Renal cortex interstitium (tissue), 11 donors: ENCODE results near the gene ARSK. TPM values are rescaled to one million over a fixed set of nuclear protein-coding genes. Genes with fewer than 3 reads are reported as not detected.
"Not testable (repeated sequence)": the region's sequence is repeated elsewhere in the genome, so short reads cannot be mapped to it uniquely, and the experiment has no call there.

Experiments
- DNase-seq, 11 donors: peaks; one replicate each; pipeline ENCODE4 v3.0.0-alpha.2; 2013; ENCODE audit warnings: low read depth in 9 of 11, low spot score in 4 of 11; ENCODE audit errors: extremely low read depth in 1 of 11
- polyA plus RNA-seq, 3 donors: library from polyadenylated mRNA; unstranded; fragments of 120-200 nt; gene quantifications; one replicate each; pipeline ENCODE4 v1.2.1, GENCODE V29; 2013; ENCODE audit not compliant: insufficient read length in 3 of 3

Gene ARSK
- polyA plus RNA-seq, 3 donors: 12.7 to 14.2 (median 13.9) TPM

GRCh38 chr5:95615164-95615467 lies 60.2 kb downstream of the ARSK start:
- DNase-seq: no peak

- DNase-seq: no peak
These were observed 62.2 kb downstream of the ARSK start for GRCh38 chr5:95617057-95617456.

GRCh38 chr5:95619096-95619495 lies 64.2 kb downstream of the ARSK start:
- no peak for DNase-seq

- no peak for DNase-seq
These were observed 64.7 kb downstream of the ARSK start for GRCh38 chr5:95619514-95620029.

GRCh38 chr5:95620030-95620869 lies 65.3 kb downstream of the ARSK start, which contains the start of gene GPR150:
TSS of gene GPR150 (plus strand) at chr5:95620087. CDS start at chr5:95620276, 189 bp downstream.
- peak in 4 of 11 donors; percentile 11 to 38 (median 30) for DNase-seq

- DNase-seq: peak in 3 of 11 donors; percentile 22 to 31 (median 26)
These were observed 66.3 kb downstream of the ARSK start for GRCh38 chr5:95620870-95621838.

GRCh38 chr5:95621839-95622629 lies 67.1 kb downstream of the ARSK start:
- no peak for DNase-seq

GRCh38 chr5:95623706-95624105 lies 68.8 kb downstream of the ARSK start:
- DNase-seq: no peak

GRCh38 chr5:95624368-95624767 lies 69.5 kb downstream of the ARSK start:
- DNase-seq: no peak

- no peak for DNase-seq
These were observed 71.8 kb downstream of the ARSK start for GRCh38 chr5:95626701-95627100.

GRCh38 chr5:95627971-95628810 lies 73.3 kb downstream of the ARSK start:
- no peak for DNase-seq

- no peak for DNase-seq
These were observed 74.0 kb downstream of the ARSK start for GRCh38 chr5:95628933-95629332.

GRCh38 chr5:95630394-95630917 lies 75.6 kb downstream of the ARSK start:
- no peak for DNase-seq

- no peak for DNase-seq
These were observed 76.5 kb downstream of the ARSK start for GRCh38 chr5:95631255-95631958.

- DNase-seq: no peak
These were observed 77.2 kb downstream of the ARSK start for GRCh38 chr5:95631991-95632675.

- not testable (repeated sequence) for DNase-seq
These were observed 78.0 kb downstream of the ARSK start for GRCh38 chr5:95632942-95633341.

- no peak for DNase-seq
These were observed 78.8 kb downstream of the ARSK start for GRCh38 chr5:95633671-95634070.
